H4 (cell line): ENCODE results near the gene NBAS. TPM values are rescaled to one million over a fixed set of nuclear protein-coding genes. Genes with fewer than 3 reads are reported as not detected.
"Not testable (repeated sequence)": the region's sequence is repeated elsewhere in the genome, so short reads cannot be mapped to it uniquely, and the experiment has no call there.

Source experiments
- DNase-seq: peaks from one replicate; pipeline ENCODE4 v3.0.0-alpha.2; 2015; ENCODE audit warnings: low spot score
- total RNA-seq: library from RNA; depleted of rRNA; stranded (reverse); fragments of >200 nt; shearing (Covaris generic); gene quantifications from 2 replicates; pipeline ENCODE4 v1.2.3, GENCODE V29; 2014

Gene NBAS
- total RNA-seq, 1 experiment from 2014 or later, result 16.2 TPM

GRCh38 chr2:15527074-15527739, 33.9 kb downstream of the NBAS start:
- DNase-seq, result peak; percentile 4

GRCh38 chr2:15521641-15522181, 39.4 kb downstream of the NBAS start:
- no peak for DNase-seq

- DNase-seq, result no peak
Observed at GRCh38 chr2:15520346-15520745, 40.8 kb downstream of the NBAS start.

- DNase-seq, result not testable (repeated sequence)
Observed at GRCh38 chr2:15518759-15519158, 42.4 kb downstream of the NBAS start.

GRCh38 chr2:15517793-15518192, 43.3 kb downstream of the NBAS start:
- no peak for DNase-seq

- DNase-seq, result no peak
Observed at GRCh38 chr2:15511686-15512085, 49.4 kb downstream of the NBAS start.

- DNase-seq, result no peak
Observed at GRCh38 chr2:15510552-15510951, 50.6 kb downstream of the NBAS start.

- DNase-seq, result no peak
Observed at GRCh38 chr2:15510131-15510530, 51.0 kb downstream of the NBAS start.

GRCh38 chr2:15507697-15508096, 53.4 kb downstream of the NBAS start:
- no peak for DNase-seq

GRCh38 chr2:15507061-15507460, 54.1 kb downstream of the NBAS start:
- DNase-seq, result no peak

- no peak for DNase-seq
Observed at GRCh38 chr2:15506229-15506819, 54.8 kb downstream of the NBAS start.

GRCh38 chr2:15504882-15505663, 56.1 kb downstream of the NBAS start:
- DNase-seq, result no peak

GRCh38 chr2:15499251-15499650, 61.9 kb downstream of the NBAS start:
- DNase-seq, result not testable (repeated sequence)

GRCh38 chr2:15498554-15498953, 62.6 kb downstream of the NBAS start:
- DNase-seq, result no peak

- no peak for DNase-seq
Observed at GRCh38 chr2:15494877-15495276, 66.3 kb downstream of the NBAS start.

GRCh38 chr2:15492773-15493325, 68.3 kb downstream of the NBAS start:
- DNase-seq, result no peak

- no peak for DNase-seq
Observed at GRCh38 chr2:15486770-15487169, 74.4 kb downstream of the NBAS start.

- DNase-seq, result no peak
Observed at GRCh38 chr2:15485949-15486348, 75.2 kb downstream of the NBAS start.

- no peak for DNase-seq
Observed at GRCh38 chr2:15481000-15481399, 80.1 kb downstream of the NBAS start.

GRCh38 chr2:15480552-15480951, 80.6 kb downstream of the NBAS start:
- DNase-seq, result no peak

GRCh38 chr2:15472876-15473275, 88.3 kb downstream of the NBAS start:
- DNase-seq, result no peak

GRCh38 chr2:15472133-15472532, 89.0 kb downstream of the NBAS start:
- no peak for DNase-seq
